K562 (cell line): ENCODE data around the gene TNIP1. TPM values are rescaled to one million over a fixed set of nuclear protein-coding genes. Genes with fewer than 3 reads are reported as not detected.

Experiments
- ATAC-seq: fragments of 200-7000 bp; cut with Tn5 transposase; 3 replicates; pipeline ENCODE4 v1.9.1; 2020; ENCODE audit warnings: moderate library complexity
- BruUV-seq: library from RNA; stranded (reverse); fragments of 400-500 nt; replicated peaks from 2 replicates; lab custom pipeline; 2021; lab: Mats Ljungman, UMichigan
- CTCF ChIA-PET: fragments of 300-600 bp; formaldehyde crosslinking; extraction: SDS; loops from one replicate; lab custom pipeline; 2021; ENCODE audit warnings: low intra/inter-chr PET ratio; lab: Yijun Ruan, JAX
- POLR2A ChIA-PET: fragments of 300-600, 350-650 bp; sonication (Branson Sonifier 250); formaldehyde crosslinking; extraction: SDS; loops from one replicate; lab custom pipeline; 2021; ENCODE audit warnings: antibody characterized with exemption, inconsistent platforms; lab: Yijun Ruan, JAX
- DNase-seq, 4 experiments: peaks; one replicate each; pipeline versions ENCODE4 v3.0.0 to v3.0.0-alpha.2; 2011 to 2018; ENCODE audit warnings: low spot score in 3 of 4, mixed read lengths in 3 of 4; ENCODE audit errors: extremely low read depth in 1 of 4
- FAIRE-seq: peaks from 2 replicates; lab custom pipeline; 2011; peaks lifted over from hg19 to GRCh38; lab: Jason Lieb, UNC
- H2AFZ ChIP-seq: 2 replicates; pipeline ENCODE4 v1.6.0; 2011; ENCODE audit warnings: low read depth, low read length, control low read depth, inconsistent platforms
- H3K27ac ChIP-seq: fragments of 200-600 bp; 3 replicates; pipeline ENCODE4 v1.8.0; 2011; ENCODE audit warnings: low read depth, mild to moderate bottlenecking, control low read depth, inconsistent platforms, low read length, moderate library complexity, mixed read lengths; ENCODE audit errors: extremely low read depth
- H3K27me3 ChIP-seq, 2 experiments: fragments of 300-600 bp in 1 of 2; 2 replicates in 1 of 2; 3 replicates in 1 of 2; pipeline versions ENCODE4 v1.6.0 to v1.8.0; 2011; ENCODE audit warnings: inconsistent platforms in 2 of 2, low read length in 2 of 2, mild to moderate bottlenecking in 1 of 2, mixed read lengths in 1 of 2, moderate library complexity in 1 of 2; ENCODE audit not compliant: control insufficient read depth in 2 of 2, insufficient read depth in 2 of 2
- H3K36me3 ChIP-seq: fragments of 300-600 bp; 3 replicates; pipeline ENCODE4 v1.8.0; 2011; ENCODE audit warnings: mild to moderate bottlenecking, low read length, inconsistent platforms; ENCODE audit not compliant: control insufficient read depth, insufficient read depth
- H3K4me1 ChIP-seq, 2 experiments: fragments of 200-600 bp in 1 of 2; replicated peaks in 1 of 2; 2 replicates in 1 of 2; 3 replicates in 1 of 2; pipeline versions ENCODE4 v1.5.1 to v1.8.0; 2011; ENCODE audit warnings: inconsistent platforms in 2 of 2, low read length in 2 of 2, mild to moderate bottlenecking in 1 of 2, mixed read lengths in 1 of 2, moderate library complexity in 1 of 2; ENCODE audit not compliant: control insufficient read depth in 2 of 2, insufficient read depth in 2 of 2
- H3K4me2 ChIP-seq: 2 replicates; pipeline ENCODE4 v1.6.1; 2011; ENCODE audit warnings: low read length, control low read depth, inconsistent platforms, mixed read lengths; ENCODE audit not compliant: insufficient read depth
- H3K4me3 ChIP-seq: fragments of 200-600 bp; sonication (generic), shearing (Covaris generic); 2 replicates; pipeline ENCODE4 v1.5.1; 2016; ENCODE audit warnings: control low read depth, inconsistent platforms
- H3K79me2 ChIP-seq: fragments of 200-600 bp; 3 replicates; pipeline ENCODE4 v1.8.0; 2011; ENCODE audit warnings: low read length, inconsistent platforms; ENCODE audit not compliant: control insufficient read depth, insufficient read depth
- H3K9ac ChIP-seq, 2 experiments: 2 replicates each; pipeline versions ENCODE4 v1.6.0 to v1.6.1; 2011; ENCODE audit warnings: low read depth in 2 of 2, low read length in 2 of 2, control low read depth in 1 of 2, inconsistent platforms in 1 of 2, mild to moderate bottlenecking in 1 of 2, mixed read lengths in 1 of 2; ENCODE audit not compliant: insufficient read depth in 1 of 2
- H3K9me1 ChIP-seq: one replicate; pipeline ENCODE4 v1.6.0; 2011; ENCODE audit warnings: inconsistent platforms, mild to moderate bottlenecking, low read length, moderate library complexity; ENCODE audit not compliant: control insufficient read depth, insufficient read depth
- H3K9me3 ChIP-seq: replicated peaks from 2 replicates; pipeline ENCODE4 v1.5.1; 2011; ENCODE audit warnings: low read depth, low read length, inconsistent platforms; ENCODE audit not compliant: control insufficient read depth, insufficient read depth
- H4K20me1 ChIP-seq: replicated peaks from 2 replicates; pipeline ENCODE4 v1.6.1; 2011; ENCODE audit warnings: low read length, inconsistent platforms, mixed read lengths; ENCODE audit not compliant: control insufficient read depth, insufficient read depth
- ARNT ChIP-seq, 2 experiments: fragments of 450-650 bp; IDR thresholded peaks; 2 replicates each; pipeline ENCODE4 v1.6.1; 2016; ENCODE audit warnings: mild to moderate bottlenecking in 1 of 2
- BHLHE40 ChIP-seq: IDR thresholded peaks from 2 replicates; pipeline ENCODE4 v1.6.1; 2011; ENCODE audit warnings: low read length, improper control_type of control experiment
- BRD9 ChIP-seq: fragments of 450-650 bp; IDR thresholded peaks from 2 replicates; pipeline ENCODE4 v1.6.1; 2018; ENCODE audit warnings: low read depth; ENCODE audit not compliant: partially characterized antibody
- DIDO1 ChIP-seq: fragments of 450-650 bp; IDR thresholded peaks from 2 replicates; pipeline ENCODE4 v1.6.1; 2016; ENCODE audit warnings: low read depth, missing biosample characterization, missing genetic modification characterization
- GABPA ChIP-seq: fragments of 200-800 bp; sonication (Bioruptor generic); conservative IDR thresholded peaks from 2 replicates; pipeline ENCODE4 v1.6.1; 2016; ENCODE audit warnings: low read depth, missing genetic modification characterization, missing compliant biosample characterization
- JUN ChIP-seq, 2 experiments: sonication (generic) in 1 of 2; formaldehyde crosslinking in 1 of 2; IDR thresholded peaks; 2 replicates each; pipeline versions ENCODE4 v1.6.1 to v1.8.0; 2012 to 2022; ENCODE audit warnings: borderline replicate concordance in 2 of 2, mild to moderate bottlenecking in 2 of 2, improper control_type of control experiment in 1 of 2, low read depth in 1 of 2, low read length in 1 of 2, missing genetic modification reagents in 1 of 2
- MAFF ChIP-seq: IDR thresholded peaks from 2 replicates; pipeline ENCODE4 v1.6.1; 2012; ENCODE audit warnings: low read length, improper control_type of control experiment
- POLR2G ChIP-seq: fragments of 200-400 bp; formaldehyde crosslinking; IDR thresholded peaks from 2 replicates; pipeline ENCODE4 v1.6.1; 2017; ENCODE audit warnings: low read depth, mild to moderate bottlenecking, antibody characterized with exemption, low read length, moderate library complexity
- ZNF444 ChIP-seq: fragments of 250-450 bp; sonication (Bioruptor Pico); IDR thresholded peaks from 2 replicates; pipeline ENCODE4 v1.4.0; 2020; ENCODE audit warnings: mild to moderate bottlenecking, moderate library complexity
- WGBS: fragments of 100-300 bp; shearing (Covaris generic); methylation state at CpG from one replicate; pipeline ENCODE4 v1.1.6; 2016; ENCODE audit warnings: low coverage, mixed read lengths; ENCODE audit not compliant: insufficient coverage; ENCODE audit errors: missing lambda C conversion rate; 5-methylcytosine and 5-hydroxymethylcytosine counted together
- in situ Hi-C: fragments of 300-500 bp; cut with MboI; formaldehyde crosslinking; loops from 4 replicates; pipeline ENCODE4 v1.15.0; 2018; ENCODE audit warnings: inconsistent platforms, mixed read lengths
- intact Hi-C: fragments of 100-400 bp; cut with micrococcal nuclease; formaldehyde crosslinking; loops from 2 replicates; pipeline ENCODE4 v1.14.2; 2022
- polyA plus RNA-seq, 8 experiments: library from polyadenylated mRNA; depleted of rRNA in 4 of 8; stranded (reverse) in 5 of 8; unstranded in 3 of 8; fragments of >200 nt; fragmentation: Nextera tagmentation in 2 of 8; fragmentation: Illumina TruSeq in 1 of 8; extraction: Ambion mirVana in 2 of 8; extraction: Trizol in 1 of 8; gene quantifications; 2 replicates each; pipeline versions ENCODE4 v1.2.1 to v1.2.3, GENCODE V29; 2011 to 2014; ENCODE audit warnings: inconsistent platforms in 1 of 8, missing spikeins in 1 of 8
- total RNA-seq, 7 experiments: library from RNA; depleted of rRNA in 6 of 7; stranded (reverse); fragments of >200 nt in 6 of 7; fragmentation: Illumina TruSeq in 2 of 7; extraction: Trizol in 2 of 7; gene quantifications; 2 replicates each; pipeline versions ENCODE4 v1.2.1 to v1.2.3, GENCODE V29; 2011 to 2021; ENCODE audit warnings: low replicate concordance in 1 of 7

TNIP1 gene
- total and polyA plus RNA-seq, 9 of the 15 experiments (the other 6 are each of a cell fraction or from before 2014, with no cell fraction given), result 0.46 to 41.0 (median 24.6) TPM

DNA sequence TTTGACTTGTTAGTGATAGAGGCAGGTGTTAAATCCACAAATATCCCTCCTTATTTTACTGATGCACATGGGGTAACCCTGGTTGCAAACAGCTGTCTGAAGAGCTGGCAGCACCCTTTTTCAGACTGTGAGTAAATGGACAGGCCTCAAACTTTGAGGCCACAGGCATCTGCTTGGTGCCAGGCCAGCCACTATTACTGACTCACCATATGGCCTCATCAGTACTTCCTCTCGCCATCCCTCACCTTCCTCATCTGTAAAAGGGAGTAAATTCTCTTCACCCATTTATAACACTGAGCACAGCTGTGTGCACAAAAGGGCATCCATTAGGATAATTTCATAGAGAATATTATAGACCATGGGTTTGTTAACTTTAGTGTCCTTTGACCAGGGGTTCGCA is 11.9 kb upstream of the TNIP1 start:
- no peak overlapping the region for H3K4me3 ChIP-seq
- no peaks in the 10 kb centered on the region for H3K9me3 ChIP-seq
- ChIA-PET CTCF (no interaction called here), POLR2A (no interaction called here)
- in situ Hi-C loops, result no loop called here
- no peak overlapping the region for H3K4me2 ChIP-seq
- H3K9me1 ChIP-seq, result no peaks in the 10 kb centered on the region
- no peak overlapping the region for H3K27ac ChIP-seq
- H4K20me1 ChIP-seq, result no peaks in the 10 kb centered on the region
- TF ChIP-seq JUN (IDR thresholded peaks at IDR 0.05; ENCODE audit: borderline replicate concordance, low read depth, low read length), result no peak
- no peak for TF ChIP-seq JUN (CRISPR knock-in tag; IDR thresholded peaks at IDR 0.05; ENCODE audit: borderline replicate concordance)
- no peak for TF ChIP-seq POLR2G
- no peak for TF ChIP-seq DIDO1 (tag)
- no peak for TF ChIP-seq MAFF
- no peak for TF ChIP-seq BRD9
- TF ChIP-seq BHLHE40, result no peak
- no peak for TF ChIP-seq ZNF444
- no peak for TF ChIP-seq ARNT (IDR thresholded peaks at IDR 0.05)
- TF ChIP-seq GABPA, result no peak
- 85% methylated on average over 2 of the region's 2 CpGs for WGBS
- H3K79me2 ChIP-seq, result no peaks in the 10 kb centered on the region
- intact Hi-C loops, result no loop called here
- H2AFZ ChIP-seq, result no peak overlapping the region
- no peak for ATAC-seq
- BruUV-seq, result no TSS peak
- FAIRE-seq, result no peak
- H3K27me3 ChIP-seq, result no peaks in the 10 kb centered on the region; a peak in 1 of 5 replicates
- peaks cover 13 to 32% of the 10 kb centered on the region in 2 experiments for H3K4me1 ChIP-seq
- no peak for DNase-seq
- no peak overlapping the region for H3K9ac ChIP-seq
- no peaks in the 10 kb centered on the region for H3K36me3 ChIP-seq
